Fibroblast of peridontal ligament (primary cell): ENCODE data around the gene GRIA3.
A peak's percentile ranks its signal among the peaks of the same experiment; 100 is the strongest.
"Not testable (repeated sequence)": the region's sequence is repeated elsewhere in the genome, so short reads cannot be mapped to it uniquely, and the experiment has no call there.

Experiments used
- DNase-seq: peaks from one replicate; pipeline ENCODE4 v3.0.0-alpha.2; 2010; ENCODE audit errors: extremely low read depth

Gene GRIA3

DNA sequence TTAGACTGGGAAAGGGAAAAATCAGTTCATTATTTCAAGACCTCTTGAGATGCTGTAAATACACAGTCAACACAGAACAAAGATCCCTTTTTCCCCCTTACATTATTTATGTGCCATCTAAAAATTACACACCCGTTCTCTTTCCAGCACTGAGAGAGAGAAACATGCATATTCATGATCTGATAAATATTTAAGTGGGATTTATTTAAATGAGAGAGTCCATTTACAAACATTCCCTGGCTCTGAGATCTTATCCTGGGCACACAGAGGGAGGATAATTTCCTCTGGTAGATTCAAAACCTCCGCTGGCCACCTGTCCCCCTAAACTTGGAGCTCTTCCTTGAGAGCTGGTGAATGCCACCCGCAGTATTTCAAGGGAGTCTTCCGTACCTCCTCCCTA lies 88.6 kb downstream of the GRIA3 start:
- no peak for DNase-seq

DNA sequence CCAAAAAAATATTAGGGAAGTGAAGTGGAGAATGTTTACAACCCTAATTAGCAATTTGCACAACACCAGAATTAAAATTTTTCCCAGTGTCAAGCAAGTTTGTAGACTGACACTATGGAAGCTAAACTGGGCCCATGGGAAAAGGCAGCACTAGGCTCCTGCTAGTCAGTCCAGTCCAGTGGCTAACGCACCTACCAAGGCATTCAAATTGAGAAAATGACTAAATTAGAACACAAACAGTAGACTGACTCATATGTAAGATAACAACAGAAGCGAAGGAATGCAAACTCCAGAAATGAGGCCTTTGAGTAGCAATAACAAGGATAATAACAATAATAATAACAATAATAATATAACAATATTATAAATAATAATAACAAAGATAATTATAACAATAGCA lies 90.7 kb downstream of the GRIA3 start:
- DNase-seq: no peak

- DNase-seq: no peak
Measured at GRCh38 chrX:123277347-123277746, 93.3 kb downstream of the GRIA3 start.

DNA sequence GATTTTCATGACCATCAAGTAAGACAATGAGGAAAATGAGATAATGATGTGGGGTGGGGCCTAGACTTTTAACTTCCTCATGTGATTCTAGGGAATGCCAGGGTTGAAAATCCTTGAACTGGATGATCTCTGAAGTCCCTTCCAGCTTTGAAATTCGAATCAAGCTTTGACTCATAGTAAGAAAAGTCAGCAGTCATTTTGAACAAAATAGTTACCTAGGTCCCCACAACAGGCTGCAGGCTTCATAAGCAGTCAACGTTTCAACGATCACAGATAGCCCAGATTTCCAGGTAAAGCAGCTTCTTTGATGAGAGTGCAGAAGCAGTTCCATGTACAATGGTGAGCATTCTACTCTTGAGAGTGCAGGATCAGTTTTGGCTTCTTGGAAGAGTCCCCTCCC lies 93.7 kb downstream of the GRIA3 start:
- no peak for DNase-seq

- no peak for DNase-seq
Measured at GRCh38 chrX:123282241-123282640, 98.2 kb downstream of the GRIA3 start.

DNA sequence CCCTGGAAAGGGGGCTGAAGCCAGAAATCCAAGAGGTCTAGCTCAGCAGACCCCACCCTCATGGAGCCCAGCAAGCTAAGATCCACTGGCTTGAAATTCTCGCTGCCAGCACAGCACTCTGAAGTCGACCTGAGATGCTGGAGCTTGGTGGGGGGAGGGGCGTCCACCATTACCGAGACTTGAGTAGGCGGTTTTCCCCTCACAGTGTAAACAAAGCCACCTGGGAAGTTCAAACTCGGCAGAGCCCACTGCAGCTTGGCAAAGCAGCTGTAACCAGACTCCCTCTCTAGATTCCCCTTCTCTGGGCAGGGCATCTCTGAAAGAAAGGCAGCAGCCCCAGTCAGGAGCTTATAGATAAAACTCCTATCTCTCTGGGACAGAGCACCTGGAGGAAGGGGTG lies 99.3 kb downstream of the GRIA3 start:
- not testable (repeated sequence) for DNase-seq

DNA sequence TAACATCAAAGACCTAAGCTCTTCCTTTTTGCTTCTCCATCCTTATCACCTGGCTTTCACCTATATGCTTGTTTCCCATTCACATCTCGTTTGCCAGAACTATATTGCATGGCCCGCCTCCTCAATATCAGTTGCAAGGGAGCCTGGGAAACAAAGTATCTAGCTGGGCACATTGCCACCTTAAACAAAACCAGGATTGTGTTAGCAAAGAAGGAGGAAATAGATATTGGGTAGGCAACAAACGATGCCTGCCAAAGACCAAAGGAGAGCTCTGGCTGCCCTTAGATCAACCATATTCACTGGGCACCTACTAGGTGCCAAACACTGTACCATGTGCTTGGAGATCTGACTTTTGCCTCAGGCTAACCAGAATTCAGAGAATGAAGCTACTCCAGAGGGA lies 107.5 kb downstream of the GRIA3 start:
- no peak for DNase-seq

DNA sequence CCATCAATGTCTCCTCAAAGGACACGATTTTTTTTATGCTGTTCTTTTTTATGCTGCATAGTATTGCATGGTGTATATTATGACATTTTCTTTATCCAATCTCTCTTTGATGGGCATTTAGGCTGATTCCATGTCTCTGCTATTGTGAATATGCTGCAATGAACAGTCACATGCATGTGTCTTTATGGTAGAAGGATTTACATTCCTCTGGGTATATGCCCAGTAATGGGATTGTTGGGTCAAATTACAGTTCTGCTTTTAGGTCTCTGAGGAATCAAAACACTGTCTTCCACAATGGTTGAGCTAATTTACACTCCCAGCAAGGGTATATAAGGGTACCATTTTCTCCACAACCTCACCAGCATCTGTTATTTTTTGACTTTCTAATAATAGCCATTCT lies 113.9 kb downstream of the GRIA3 start:
- peak; percentile 3 for DNase-seq

DNA sequence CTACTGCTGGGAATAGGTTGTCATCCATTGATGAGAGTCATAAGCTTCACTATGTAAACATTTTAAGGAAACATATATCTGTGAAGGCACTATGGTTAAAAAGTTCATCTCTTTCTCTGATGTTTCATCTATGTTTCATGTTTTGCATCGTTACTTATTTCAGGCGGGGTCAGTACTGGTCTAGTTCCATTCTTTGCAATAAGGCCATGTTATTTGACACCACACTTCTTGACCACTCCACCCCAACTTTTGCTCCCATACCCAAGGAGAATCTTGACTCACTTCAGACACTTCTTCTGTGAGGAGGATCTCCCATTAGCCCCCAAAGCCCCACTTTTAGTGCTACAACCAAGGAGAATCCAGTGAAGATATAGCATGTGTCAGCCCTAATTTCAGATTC lies 119.4 kb downstream of the GRIA3 start:
- DNase-seq: peak; percentile 10

DNA sequence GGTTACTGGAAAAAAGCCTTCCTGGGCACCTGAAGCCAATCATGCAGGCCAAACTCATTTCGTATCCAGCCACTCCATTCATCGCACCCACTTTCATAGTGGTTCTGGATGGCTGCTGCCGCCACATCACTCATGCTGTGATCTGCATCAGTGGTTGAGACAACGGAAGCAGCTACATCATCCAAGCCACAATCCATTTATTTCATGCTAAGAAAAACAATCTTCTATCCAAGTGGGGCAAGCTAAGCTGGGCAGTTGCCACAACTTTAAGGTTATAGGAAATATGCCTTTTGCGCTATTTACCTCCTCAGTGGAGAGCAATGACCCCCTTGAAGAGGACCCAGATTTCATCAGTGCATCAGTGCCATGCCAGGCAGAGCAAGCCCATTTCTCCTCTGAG lies 124.6 kb downstream of the GRIA3 start:
- peak; percentile 23 for DNase-seq

DNA sequence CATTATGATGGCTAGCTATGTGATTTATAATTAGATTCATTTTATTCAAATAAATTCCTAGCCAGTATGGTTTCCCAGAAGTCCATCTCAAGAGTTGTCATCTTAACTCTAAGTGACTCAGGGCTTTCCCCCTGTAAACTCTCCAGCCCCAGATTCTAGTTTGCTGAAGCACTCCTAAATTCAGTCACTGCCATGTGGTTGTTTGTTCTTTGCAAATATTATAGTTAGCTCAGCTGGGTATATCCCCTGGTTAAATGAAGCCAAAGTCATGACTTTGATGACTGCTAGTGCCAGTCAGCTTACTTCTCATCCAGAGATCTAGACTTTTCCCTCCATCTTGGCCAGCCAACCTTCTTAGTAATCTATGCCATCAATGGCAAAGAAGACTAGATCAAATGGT lies 126.0 kb downstream of the GRIA3 start:
- DNase-seq: no peak

GRCh38 chrX:123311486-123311885 lies 127.4 kb downstream of the GRIA3 start:
- no peak for DNase-seq

GRCh38 chrX:123313486-123313885 lies 129.4 kb downstream of the GRIA3 start:
- DNase-seq: no peak

DNA sequence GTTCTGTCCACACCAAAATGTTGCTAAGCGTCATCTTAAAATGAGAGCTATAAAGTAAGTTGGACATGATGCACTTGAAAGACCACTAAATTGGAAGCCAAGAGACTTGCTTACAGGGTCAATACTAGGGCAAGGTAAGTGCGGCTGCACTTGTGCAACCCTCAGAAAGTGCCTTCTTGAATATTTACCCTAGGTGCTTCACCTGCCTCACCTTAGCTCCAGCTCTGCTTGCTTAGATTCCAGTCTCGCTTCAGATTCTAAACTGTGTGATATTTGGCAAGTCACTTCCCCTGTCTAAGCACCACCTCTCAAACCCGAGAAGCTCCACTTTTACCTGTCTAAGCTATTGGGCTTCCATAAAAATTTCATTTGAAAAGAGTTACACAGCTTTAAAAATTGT lies 136.5 kb downstream of the GRIA3 start:
- DNase-seq: no peak

DNA sequence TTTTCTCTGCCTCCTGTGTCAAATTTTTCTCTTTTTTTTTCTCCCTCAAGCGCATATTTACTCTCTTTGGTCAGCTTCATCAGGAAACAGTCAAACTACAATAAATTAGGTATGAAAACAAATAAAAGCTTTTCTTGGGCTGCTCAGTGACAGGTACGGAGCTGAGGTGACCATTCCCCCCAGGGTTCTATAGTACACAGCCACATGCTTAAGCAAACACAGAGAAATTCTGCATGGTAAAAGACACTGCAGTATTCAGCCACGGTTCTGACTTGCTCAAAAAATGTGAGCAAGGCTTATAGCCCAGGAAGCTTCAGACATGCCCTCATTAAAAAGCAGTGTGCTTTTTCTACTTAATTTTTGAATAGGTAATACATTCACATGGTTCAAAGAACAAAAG lies 138.5 kb downstream of the GRIA3 start:
- DNase-seq: no peak

DNA sequence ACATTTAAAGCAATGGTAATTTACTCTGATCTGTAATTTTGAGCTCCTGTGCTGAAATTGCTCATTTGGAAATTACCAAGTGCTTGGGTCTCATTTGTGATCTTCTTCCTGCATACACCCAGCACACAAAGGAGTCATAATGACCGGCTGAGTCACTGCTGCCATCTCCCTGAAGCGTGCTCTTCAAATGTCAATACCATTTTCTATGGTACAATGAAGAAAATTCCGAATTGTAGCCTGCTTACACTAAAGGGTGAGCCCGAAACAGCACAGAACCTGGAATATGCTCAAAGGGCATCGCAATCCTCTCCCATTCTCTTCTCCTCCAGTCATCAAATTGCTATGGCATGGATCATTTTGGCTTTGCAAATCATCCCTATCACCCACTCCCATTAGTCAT lies 140.5 kb downstream of the GRIA3 start:
- peak; percentile 24 for DNase-seq

- DNase-seq: no peak
Measured at GRCh38 chrX:123330229-123330942, 146.3 kb downstream of the GRIA3 start.

DNA sequence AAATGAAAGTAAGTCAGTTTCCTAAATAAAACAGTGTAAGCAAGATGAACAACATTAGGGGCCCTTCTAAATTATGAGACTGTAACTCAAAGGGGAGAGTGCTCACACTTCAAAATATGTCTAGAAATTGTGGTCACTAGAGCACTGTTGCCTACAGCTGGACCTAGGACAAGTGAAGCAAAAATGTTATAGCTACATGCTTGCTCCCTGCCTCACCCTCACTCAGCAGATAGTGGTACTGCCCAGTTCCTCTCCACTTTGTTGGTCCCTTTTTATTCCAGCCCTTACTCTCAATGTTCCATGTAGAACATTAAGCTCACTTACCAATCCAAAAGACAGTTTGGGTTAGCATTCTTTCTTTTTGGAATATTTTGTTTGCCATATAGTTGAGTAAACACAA lies 147.3 kb downstream of the GRIA3 start:
- no peak for DNase-seq

GRCh38 chrX:123331859-123332258 lies 147.8 kb downstream of the GRIA3 start:
- DNase-seq: no peak

- DNase-seq: no peak
Measured at GRCh38 chrX:123336666-123337065, 152.6 kb downstream of the GRIA3 start.

- DNase-seq: peak; percentile 22
Measured at GRCh38 chrX:123337886-123338639, 154.0 kb downstream of the GRIA3 start.

DNA sequence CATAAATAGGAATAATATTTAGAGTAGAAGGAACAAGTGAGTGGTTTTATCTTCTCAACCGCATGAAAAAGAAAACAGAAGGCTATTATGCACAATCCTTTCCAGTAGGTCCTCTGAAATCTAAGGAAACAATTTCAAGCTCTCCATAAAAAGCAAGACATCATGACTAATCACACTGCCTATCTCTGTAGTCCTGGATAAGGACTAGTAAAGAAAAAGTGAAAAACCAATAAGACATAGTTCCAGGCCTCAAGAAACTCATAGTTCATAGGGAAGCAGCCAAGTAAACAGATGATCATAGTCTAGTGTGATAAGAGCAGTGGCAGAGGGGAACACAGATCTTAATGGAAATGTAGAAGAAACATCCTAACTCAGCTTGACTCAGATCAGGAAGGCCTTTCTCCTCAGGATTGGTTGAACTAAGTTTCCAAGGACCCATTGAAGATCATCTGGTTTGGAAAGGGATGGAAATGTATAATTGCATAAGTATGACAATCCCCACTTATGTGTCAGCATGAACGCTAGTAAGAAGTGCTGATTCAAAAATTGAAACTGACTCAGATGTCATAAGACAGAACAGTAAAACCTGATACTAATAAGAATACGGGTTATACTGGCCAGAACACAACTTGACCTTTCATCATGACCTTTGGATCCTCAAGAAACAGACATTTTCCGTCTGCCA lies 155.3 kb downstream of the GRIA3 start:
- peak; percentile 84 for DNase-seq

DNA sequence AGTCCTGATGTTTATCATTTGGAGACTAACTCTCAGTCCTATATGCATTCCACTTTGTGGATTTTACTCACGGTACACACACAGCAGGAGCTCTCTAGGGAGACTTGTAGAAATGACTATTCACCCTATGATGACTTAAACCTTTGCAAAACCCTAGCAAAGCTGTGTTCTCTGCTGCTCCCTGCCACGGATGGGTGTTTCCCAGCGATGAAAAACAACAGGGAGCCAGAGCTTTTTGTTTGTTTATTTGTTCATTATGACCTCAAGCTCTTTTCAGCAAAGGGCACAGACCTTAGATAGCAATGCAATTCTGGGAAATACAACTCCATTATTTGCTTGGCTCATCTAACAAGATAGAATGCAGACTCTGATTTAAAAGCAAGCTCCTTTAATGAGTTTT lies 156.6 kb downstream of the GRIA3 start:
- DNase-seq: peak; percentile 39
